ENCODE measurements around the gene GPI. TPM values are rescaled to one million over a fixed set of nuclear protein-coding genes. Genes with fewer than 3 reads are reported as not detected.
A peak's percentile ranks its signal among the peaks of the same experiment; 100 is the strongest.

The GPI gene
- 144 TPM for total RNA-seq
- long read RNA-seq, full-length matches to known transcripts, result 223 of 256 reads
- long read RNA-seq, partial matches to known transcripts, result 23 of 256 reads
- long read RNA-seq, other reads (novel, unspliced or antisense), result 10 of 256 reads

GRCh38 chr19:34364830-34365462 lies at the start of gene GPI:
Gene GPI, plus strand, starts transcription at chr19:34365196. Its CDS starts 71 bp downstream, at chr19:34365267.
- intact Hi-C loops (cut with DNase I), result no loop called here
- TF ChIP-seq CTCF (IDR thresholded peaks at IDR 0.05), result no peak
- H3K36me3 ChIP-seq, result peaks cover 31% of the 10 kb centered on the region
- peak; percentile 85 for DNase-seq
- peak within 1 kb of the TSS; percentile 97 for H3K4me3 ChIP-seq
- ATAC-seq, result peak; percentile 94
- H3K9me3 ChIP-seq, result no peaks in the 10 kb centered on the region
- H3K27me3 ChIP-seq, result no peaks in the 10 kb centered on the region
- peak within 1 kb of the TSS; percentile 82 for H3K27ac ChIP-seq
- peaks cover 19% of the 10 kb centered on the region for H3K4me1 ChIP-seq

- peak overlapping the region; percentile 37 for H3K27ac ChIP-seq
- no peak for DNase-seq
- no peak for TF ChIP-seq CTCF (IDR thresholded peaks at IDR 0.05)
These were observed 48.7 kb upstream of the GPI start for GRCh38 chr19:34316247-34316646.

DNA sequence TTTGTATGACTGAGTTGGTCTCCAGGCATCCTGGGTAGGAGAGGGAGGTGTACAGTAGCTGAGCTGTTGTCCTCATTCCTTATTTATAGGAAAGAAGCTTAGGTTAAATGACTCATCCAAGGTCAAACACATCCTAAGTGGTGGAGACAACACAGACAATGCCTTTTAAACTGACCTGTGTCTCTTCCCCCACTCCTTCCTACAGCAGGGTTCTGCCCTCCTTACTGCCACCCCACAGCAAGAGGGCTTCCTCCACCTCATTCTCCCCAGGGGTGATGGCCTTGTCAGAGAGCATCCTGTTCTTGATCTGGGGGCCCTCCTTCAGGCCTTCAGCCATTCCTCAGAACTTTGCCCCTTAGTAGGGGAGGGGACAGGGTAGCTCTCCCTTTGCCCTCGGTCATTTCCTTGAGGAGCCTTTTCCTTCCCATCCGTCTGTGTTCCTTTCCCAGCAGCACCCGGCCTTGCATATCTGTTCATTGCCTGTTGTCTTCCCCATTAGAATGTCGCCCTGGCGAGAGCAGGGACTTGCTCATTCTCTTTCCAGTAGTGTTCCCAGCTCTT lies 48.2 kb upstream of the GPI start:
- no peak overlapping the region for H3K4me3 ChIP-seq
- no peaks in the 10 kb centered on the region for H3K9me3 ChIP-seq
- DNase-seq, result no peak
- H3K27ac ChIP-seq, result peak overlapping the region; percentile 37
- ATAC-seq, result peak; percentile 6
- H3K36me3 ChIP-seq, result peaks cover 18% of the 10 kb centered on the region
- TF ChIP-seq CTCF (IDR thresholded peaks at IDR 0.05), result no peak
- peaks cover 26% of the 10 kb centered on the region for H3K4me1 ChIP-seq
- H3K27me3 ChIP-seq, result no peaks in the 10 kb centered on the region
- intact Hi-C loops (cut with DNase I), result no loop called here

More at GRCh38 chr19:34316247-34316646, 48.7 kb upstream of the GPI start:
- intact Hi-C loops (cut with DNase I), result no loop called here
- Histone ChIP-seq H3K27me3 (no peaks in the 10 kb centered on the region), H3K4me1 (peaks cover 26% of the 10 kb centered on the region), H3K4me3 (no peak overlapping the region), H3K36me3 (peaks cover 12% of the 10 kb centered on the region), H3K9me3 (no peaks in the 10 kb centered on the region)
- no peak for ATAC-seq

DNA sequence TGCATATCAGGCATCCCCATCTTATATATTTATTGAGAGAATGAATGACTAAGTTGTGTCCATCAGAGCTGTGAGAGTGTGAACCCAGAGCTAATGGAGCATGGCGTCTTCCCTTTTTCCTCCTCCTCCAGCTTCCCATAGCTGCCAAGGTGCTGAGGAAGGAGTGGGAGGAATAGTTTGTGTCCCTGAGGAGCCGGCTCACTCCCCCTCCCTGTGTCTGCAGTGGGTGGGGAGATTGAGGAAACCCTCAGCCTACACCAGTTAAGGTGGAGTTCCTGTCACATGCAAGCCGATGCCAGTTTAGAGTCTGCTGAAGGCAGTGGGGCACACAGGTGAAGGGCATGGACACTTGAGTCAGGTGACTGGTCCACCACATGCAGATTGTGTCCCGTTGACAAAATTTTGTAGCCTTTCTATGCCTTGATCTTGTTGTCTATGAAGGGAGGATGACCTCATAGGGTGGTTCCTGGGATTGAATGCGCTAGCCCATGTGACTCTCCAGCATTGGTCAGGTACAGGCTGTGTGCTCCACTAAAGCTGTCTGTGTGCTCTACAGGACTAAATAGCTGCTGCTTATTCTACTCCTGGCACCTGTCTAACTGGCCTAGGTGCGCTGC lies 47.6 kb upstream of the GPI start:
- ATAC-seq, result peak; percentile 52

GRCh38 chr19:34319230-34319585 lies 45.8 kb upstream of the GPI start:
- H3K27me3 ChIP-seq, result no peaks in the 10 kb centered on the region
- intact Hi-C loops (cut with DNase I), result no loop called here
- H3K4me1 ChIP-seq, result peaks cover 26% of the 10 kb centered on the region
- ATAC-seq (peak; percentile 34), DNase-seq (no peak)
- H3K9me3 ChIP-seq, result no peaks in the 10 kb centered on the region
- TF ChIP-seq CTCF (IDR thresholded peaks at IDR 0.05), result no peak
- H3K36me3 ChIP-seq, result peaks cover 34% of the 10 kb centered on the region
- H3K4me3 ChIP-seq, result no peak overlapping the region
- peak overlapping the region; percentile 3 for H3K27ac ChIP-seq

More for the DNA sequence above, 47.6 kb upstream of the GPI start:
- TF ChIP-seq CTCF (IDR thresholded peaks at IDR 0.05), result no peak
- Histone ChIP-seq H3K4me3 (no peak overlapping the region), H3K27ac (peak overlapping the region; percentile 70), H3K9me3 (no peaks in the 10 kb centered on the region), H3K4me1 (peaks cover 26% of the 10 kb centered on the region), H3K36me3 (peaks cover 24% of the 10 kb centered on the region), H3K27me3 (no peaks in the 10 kb centered on the region)
- DNase-seq, result no peak
- intact Hi-C loops (cut with DNase I), result no loop called here

All from upper lobe of right lung (tissue), 1 donor.